NK-92 treated with Interleukin-12 subunit alpha and Interleukin-12 subunit beta, amount 100 ng/mL, for 24 hours (cell line): ENCODE results near the gene NECAP2.
"Not testable (repeated sequence)": the region's sequence is repeated elsewhere in the genome, so short reads cannot be mapped to it uniquely, and the experiment has no call there.

Experiments
- DNase-seq: peaks from one replicate; lab custom pipeline; 2025; lab: John Stamatoyannopoulos, UW

Gene NECAP2

GRCh38 chr1:16498573-16499413, 58.3 kb downstream of the NECAP2 start:
- peak; percentile 56 for DNase-seq

GRCh38 chr1:16500466-16500865, 59.9 kb downstream of the NECAP2 start:
- not testable (repeated sequence) for DNase-seq

- not testable (repeated sequence) for DNase-seq
Observed at GRCh38 chr1:16500975-16501374, 60.5 kb downstream of the NECAP2 start.

DNA sequence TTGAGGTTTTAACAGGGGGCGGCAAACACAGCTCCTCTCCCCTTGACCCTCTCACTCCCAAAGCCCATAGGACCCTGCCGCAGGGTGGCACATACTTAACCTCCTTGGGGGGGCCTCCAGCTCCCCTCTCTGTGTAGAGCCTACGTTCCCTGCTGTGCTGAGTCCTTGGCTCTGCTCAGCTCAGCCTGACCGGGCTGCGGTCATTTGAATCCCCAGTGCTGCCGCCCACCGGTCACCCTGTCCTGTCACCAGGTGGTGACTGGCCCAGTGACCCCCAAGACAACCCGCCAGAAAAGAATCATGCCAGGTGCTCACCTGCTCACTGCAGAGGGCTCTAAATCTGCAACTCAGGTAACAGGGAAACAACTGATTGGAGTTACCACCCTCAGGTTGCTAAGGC, 60.9 kb downstream of the NECAP2 start:
- not testable (repeated sequence) for DNase-seq

DNA sequence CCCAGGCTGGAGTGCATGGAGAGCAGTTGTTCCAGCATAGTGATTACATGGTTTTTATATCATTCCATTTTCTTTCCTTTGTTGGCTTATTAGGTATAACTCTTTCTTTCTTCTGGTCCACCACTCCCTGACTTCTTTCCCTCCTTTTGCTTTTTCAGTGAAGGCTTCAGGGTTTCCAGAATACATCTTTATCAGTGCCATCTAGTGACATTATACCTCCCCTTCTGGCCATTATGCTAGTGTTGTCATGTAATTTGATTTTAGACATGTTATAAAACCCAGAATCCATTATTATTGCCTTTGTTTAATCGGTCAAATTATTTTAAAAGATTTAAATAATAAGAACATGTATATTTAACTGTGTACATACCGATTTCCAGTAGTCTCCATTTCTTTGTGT, 63.0 kb downstream of the NECAP2 start:
- DNase-seq: no peak

- DNase-seq: not testable (repeated sequence)
Observed at GRCh38 chr1:16505870-16506269, 65.3 kb downstream of the NECAP2 start.

DNA sequence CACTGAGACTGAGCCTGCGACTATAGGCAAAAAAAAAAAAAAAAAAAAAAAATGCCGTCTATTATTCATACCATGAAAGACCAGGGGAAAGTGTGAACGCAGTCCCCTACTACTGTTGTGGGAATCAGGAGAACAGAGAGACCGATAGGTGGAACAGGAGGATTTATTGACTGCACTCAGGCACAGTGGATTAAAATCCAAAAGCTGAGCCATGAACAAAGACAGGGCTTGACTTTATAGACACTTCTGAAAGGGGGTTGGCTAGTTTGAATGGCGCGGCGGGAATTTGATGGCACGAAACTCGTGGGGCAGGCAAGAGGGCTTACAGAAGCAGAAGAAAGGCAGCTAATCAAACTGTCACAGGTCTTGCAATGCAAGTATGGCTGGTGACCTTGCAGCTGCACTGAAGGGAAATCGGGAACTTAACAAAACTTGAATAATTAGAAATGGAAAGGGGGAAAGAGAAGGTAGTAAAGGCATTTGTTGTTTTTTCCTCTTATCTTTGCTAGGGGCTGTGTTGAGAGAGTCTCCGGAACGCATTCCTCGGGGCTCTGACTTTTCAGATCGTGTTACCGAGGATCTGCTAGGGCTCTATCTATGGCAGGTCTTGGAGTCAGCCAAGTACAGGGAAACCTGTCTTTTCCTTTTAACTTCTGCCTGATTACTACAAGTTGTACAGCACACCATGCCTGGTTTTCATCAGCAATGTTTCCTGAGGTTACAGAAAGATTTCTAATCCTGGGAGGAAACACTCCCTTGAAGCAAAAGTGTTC, 66.0 kb downstream of the NECAP2 start:
- DNase-seq: not testable (repeated sequence)

GRCh38 chr1:16508861-16509445, 68.4 kb downstream of the NECAP2 start:
- DNase-seq: not testable (repeated sequence)
